ENCODE data around the gene TRDMT1.

TRDMT1 gene

DNA sequence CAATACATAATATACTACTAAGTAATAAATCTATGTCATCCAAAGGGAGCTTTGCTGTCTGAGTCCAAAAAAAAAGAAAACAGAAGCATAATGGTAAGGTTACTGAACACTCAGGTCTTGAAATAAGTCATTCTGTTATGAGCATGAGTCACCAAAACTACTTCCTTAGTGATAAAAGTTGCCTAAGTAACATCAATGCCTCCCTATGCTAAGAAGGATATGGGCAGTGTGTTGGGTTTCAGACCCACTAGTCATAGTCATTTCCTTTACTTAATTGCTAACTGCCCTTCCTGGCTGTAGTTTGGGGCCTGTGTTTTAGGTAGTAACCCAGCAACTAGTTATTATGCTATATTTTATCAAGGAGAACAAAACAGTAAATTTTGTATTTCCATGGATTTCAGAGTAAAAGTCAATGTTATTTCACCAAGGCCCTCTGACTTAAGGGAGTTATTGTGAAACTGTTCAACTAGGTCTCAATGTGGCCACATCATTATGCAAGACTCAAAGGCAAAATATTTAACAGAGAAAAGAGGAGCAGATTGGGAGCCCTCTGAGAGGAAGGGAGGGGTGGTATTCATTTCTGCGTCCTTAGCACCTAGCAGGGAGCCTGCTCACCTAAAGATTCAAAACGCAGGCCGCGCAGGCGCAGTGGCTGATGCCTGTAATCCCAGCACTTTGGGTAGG lies 14.9 kb upstream of the TRDMT1 start:
- TF ChIP-seq, protein P1, sequence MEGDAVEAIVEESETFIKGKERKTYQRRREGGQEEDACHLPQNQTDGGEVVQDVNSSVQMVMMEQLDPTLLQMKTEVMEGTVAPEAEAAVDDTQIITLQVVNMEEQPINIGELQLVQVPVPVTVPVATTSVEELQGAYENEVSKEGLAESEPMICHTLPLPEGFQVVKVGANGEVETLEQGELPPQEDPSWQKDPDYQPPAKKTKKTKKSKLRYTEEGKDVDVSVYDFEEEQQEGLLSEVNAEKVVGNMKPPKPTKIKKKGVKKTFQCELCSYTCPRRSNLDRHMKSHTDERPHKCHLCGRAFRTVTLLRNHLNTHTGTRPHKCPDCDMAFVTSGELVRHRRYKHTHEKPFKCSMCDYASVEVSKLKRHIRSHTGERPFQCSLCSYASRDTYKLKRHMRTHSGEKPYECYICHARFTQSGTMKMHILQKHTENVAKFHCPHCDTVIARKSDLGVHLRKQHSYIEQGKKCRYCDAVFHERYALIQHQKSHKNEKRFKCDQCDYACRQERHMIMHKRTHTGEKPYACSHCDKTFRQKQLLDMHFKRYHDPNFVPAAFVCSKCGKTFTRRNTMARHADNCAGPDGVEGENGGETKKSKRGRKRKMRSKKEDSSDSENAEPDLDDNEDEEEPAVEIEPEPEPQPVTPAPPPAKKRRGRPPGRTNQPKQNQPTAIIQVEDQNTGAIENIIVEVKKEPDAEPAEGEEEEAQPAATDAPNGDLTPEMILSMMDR (IDR thresholded peaks at IDR 0.05; ENCODE audit: low read depth, low read length), result no peak
- no peak overlapping the region for H3K4me3 ChIP-seq (ENCODE audit: low read depth, low read length)

GRCh38 chr10:17215782-17216122 lies 14.3 kb upstream of the TRDMT1 start:
- TF ChIP-seq, protein P1 (IDR thresholded peaks at IDR 0.05; ENCODE audit: low read depth, low read length), result no peak
- H3K4me3 ChIP-seq (ENCODE audit: low read depth, low read length), result peak overlapping the region; percentile 22

DNA sequence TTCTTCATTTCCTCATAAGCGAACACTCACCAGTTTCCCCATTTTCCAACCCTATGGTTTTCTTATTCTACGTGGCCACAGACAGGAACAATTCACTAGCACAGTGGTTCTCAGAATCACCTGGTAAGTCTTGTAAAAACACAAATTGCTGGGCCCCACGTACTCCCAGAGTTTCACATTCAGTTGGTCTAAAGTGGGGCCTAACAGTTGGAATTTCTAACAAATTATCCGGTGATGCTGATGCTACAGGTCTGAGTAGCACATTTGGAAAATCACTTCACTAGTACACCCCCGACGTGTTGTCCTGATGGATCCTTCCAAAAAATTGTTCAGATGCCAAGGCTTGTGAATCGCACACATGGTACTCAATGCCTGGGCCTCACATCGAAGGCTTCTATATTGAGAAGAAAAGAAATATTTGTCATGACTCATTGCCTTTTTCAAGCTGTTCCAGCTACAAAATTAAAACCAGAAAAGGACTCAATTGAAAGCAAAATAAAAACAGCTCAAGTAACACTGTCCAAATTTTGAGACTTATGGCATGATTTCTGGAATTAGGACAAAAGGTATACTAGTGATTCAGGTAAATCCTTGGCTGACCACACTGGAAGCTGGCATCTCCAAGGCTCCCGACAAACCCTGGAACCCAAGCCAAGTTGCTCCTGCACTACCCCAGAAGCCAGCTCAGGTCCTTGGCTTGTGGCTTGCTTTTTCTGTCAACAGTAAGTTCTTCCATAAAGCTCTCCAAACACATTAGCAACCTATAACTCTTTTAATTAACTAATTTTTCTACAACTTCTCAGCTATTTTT lies 13.7 kb upstream of the TRDMT1 start:
- TF ChIP-seq, protein P1 (IDR thresholded peaks at IDR 0.05; ENCODE audit: low read depth, low read length), result no peak
- peak overlapping the region; percentile 32 for H3K4me3 ChIP-seq (ENCODE audit: low read depth, low read length)

DNA sequence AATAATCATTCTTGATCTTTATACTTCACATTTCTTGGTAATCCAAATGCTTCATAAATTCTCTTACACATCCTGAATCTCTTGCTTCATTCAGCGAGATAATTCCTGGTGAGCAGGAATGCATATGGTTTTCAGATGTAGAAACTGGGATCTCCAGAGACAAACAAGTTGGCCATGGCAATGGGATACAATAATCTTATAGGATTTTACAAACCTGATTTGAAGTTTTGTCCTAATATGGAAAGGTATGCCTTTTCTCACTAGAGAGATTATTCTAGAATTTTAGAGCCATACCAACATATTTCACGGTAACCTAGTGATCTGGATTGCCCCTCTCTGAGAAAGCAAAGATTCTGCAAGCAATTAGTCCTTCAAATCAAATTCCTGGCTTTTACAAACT lies 13.1 kb upstream of the TRDMT1 start:
- H3K4me3 ChIP-seq (ENCODE audit: low read depth, low read length), result peak overlapping the region; percentile 32
- TF ChIP-seq, protein P1 (IDR thresholded peaks at IDR 0.05; ENCODE audit: low read depth, low read length), result no peak

DNA sequence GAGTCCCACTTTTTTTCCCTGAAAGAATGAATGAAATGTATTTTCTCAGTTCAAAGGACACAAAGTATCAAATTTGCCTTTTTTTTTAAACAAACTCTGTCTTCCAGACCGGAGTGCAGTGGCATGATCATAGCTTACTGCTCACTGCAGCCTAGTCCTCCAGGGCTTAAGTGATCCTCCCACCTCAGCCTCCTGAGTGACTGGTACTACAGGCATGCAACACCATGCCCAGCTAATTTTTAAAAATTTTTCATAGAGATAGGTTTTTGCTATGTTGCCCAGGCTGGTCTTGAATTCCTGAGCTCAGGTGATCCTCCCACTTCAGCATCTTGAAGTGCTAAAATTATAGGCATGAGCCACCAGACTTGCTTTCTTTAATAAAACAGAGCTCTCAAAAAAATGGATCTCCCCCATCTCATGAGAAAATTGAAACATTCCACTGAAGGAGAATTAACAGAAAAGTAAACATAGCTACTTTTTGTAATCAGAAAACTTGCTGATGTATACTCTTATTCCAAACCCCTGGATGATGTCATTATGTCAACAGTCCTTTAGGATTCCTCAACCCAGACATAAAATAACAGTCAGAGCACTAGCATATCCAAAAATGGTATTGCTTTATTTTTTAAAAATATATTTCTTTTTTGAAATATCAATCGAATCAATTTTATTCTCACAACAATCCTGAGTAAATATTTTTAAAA lies 12.3 kb upstream of the TRDMT1 start:
- H3K4me3 ChIP-seq (ENCODE audit: low read depth, low read length), result no peak overlapping the region
- TF ChIP-seq, protein P1 (IDR thresholded peaks at IDR 0.05; ENCODE audit: low read depth, low read length), result no peak

DNA sequence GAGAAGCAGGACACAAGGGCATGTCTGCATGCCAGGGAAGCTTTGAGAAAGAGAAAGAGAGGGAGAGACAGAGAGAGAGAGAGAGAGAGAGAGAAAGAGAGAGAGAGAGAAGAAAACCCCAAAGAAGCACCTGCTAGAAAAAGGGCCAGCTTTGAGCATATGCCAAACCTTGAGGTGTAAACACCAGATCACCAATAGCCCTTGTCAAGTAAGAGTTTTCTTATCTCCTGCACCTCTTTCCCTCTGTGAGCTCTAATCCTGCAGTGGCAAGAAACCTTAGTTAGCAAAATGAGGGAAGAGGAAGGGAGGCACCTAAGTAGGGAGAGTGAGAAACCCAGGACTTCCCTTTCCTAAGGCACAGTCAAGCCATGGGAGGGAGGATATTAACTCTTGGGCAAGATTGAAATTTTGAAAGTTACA lies 11.3 kb upstream of the TRDMT1 start:
- no peak overlapping the region for H3K4me3 ChIP-seq (ENCODE audit: low read depth, low read length)
- TF ChIP-seq, protein P1 (IDR thresholded peaks at IDR 0.05; ENCODE audit: low read depth, low read length), result no peak

All from WI38 (cell line).